HepG2 (cell line): ENCODE measurements around the gene FYB2. TPM values are rescaled to one million over a fixed set of nuclear protein-coding genes. Genes with fewer than 3 reads are reported as not detected.

Experiments used
- AFF4 ChIP-seq: sonication (generic); formaldehyde crosslinking; IDR thresholded peaks from 2 replicates; pipeline ENCODE4 v1.4.0; 2020; ENCODE audit warnings: missing genetic modification reagents
- FOXM1 ChIP-seq: sonication (generic); formaldehyde crosslinking; IDR thresholded peaks from 2 replicates; pipeline ENCODE4 v1.5.0; 2020; ENCODE audit warnings: missing genetic modification reagents
- FOXO1 ChIP-seq: sonication (generic); formaldehyde crosslinking; IDR thresholded peaks from 2 replicates; pipeline ENCODE4 v1.4.0; 2020; ENCODE audit warnings: missing genetic modification reagents
- GTF2F1 ChIP-seq: fragments of 150-350 bp; IDR thresholded peaks from 2 replicates; pipeline ENCODE4 v1.6.1; 2014; ENCODE audit warnings: low read length
- HOXA3 ChIP-seq: sonication (generic); formaldehyde crosslinking; IDR thresholded peaks from 2 replicates; pipeline ENCODE4 v1.5.0; 2020; ENCODE audit warnings: missing genetic modification reagents
- KDM2A ChIP-seq: sonication (generic); formaldehyde crosslinking; IDR thresholded peaks from 2 replicates; pipeline ENCODE4 v1.4.0; 2020; ENCODE audit warnings: low read depth, missing genetic modification reagents, borderline replicate concordance
- MIER3 ChIP-seq: IDR thresholded peaks from 2 replicates; pipeline ENCODE4 v1.6.1; 2016; ENCODE audit warnings: missing compliant biosample characterization, borderline replicate concordance
- SIX4 ChIP-seq: sonication (generic); formaldehyde crosslinking; IDR thresholded peaks from 2 replicates; pipeline ENCODE4 v1.4.0; 2020; ENCODE audit warnings: missing genetic modification reagents
- SOX5 ChIP-seq: IDR thresholded peaks from 2 replicates; pipeline ENCODE4 v1.6.1; 2016; ENCODE audit warnings: borderline replicate concordance
- YEATS2 ChIP-seq: sonication (generic); formaldehyde crosslinking; IDR thresholded peaks from 2 replicates; pipeline ENCODE4 v1.4.0; 2020; ENCODE audit warnings: missing genetic modification reagents, borderline replicate concordance
- ZNF496 ChIP-seq: sonication (generic); formaldehyde crosslinking; IDR thresholded peaks from 2 replicates; pipeline ENCODE4 v1.8.1; 2023; ENCODE audit warnings: mild to moderate bottlenecking, moderate library complexity, missing genetic modification reagents; ENCODE audit not compliant: insufficient replicate concordance
- ZNF552 ChIP-seq: sonication (generic); formaldehyde crosslinking; IDR thresholded peaks from 2 replicates; pipeline ENCODE4 v1.9.0; 2022; ENCODE audit warnings: missing genetic modification reagents, mild to moderate bottlenecking, borderline replicate concordance
- ZNF615 ChIP-seq: sonication (generic); formaldehyde crosslinking; IDR thresholded peaks from 2 replicates; pipeline ENCODE4 v1.5.0; 2020; ENCODE audit warnings: mild to moderate bottlenecking, missing genetic modification reagents, borderline replicate concordance
- ZNF644 ChIP-seq: IDR thresholded peaks from 2 replicates; pipeline ENCODE4 v1.6.1; 2016; ENCODE audit warnings: low read depth
- polyA plus RNA-seq, 8 experiments: library from polyadenylated mRNA; depleted of rRNA in 3 of 8; stranded (reverse) in 7 of 8; unstranded in 1 of 8; fragments of >200 nt; fragmentation: Illumina TruSeq in 4 of 8; extraction: Trizol in 4 of 8; gene quantifications; 2 replicates each; pipeline versions ENCODE4 v1.2.1 to v1.2.3, GENCODE V29; 2011 to 2016; ENCODE audit warnings: low read depth in 4 of 8, missing spikeins in 1 of 8, mixed read lengths in 1 of 8; ENCODE audit not compliant: insufficient read depth in 1 of 8
- total RNA-seq, 5 experiments: library from RNA; depleted of rRNA; stranded (reverse); fragments of >200 nt; fragmentation: Illumina TruSeq; extraction: Trizol; gene quantifications; 2 replicates each; pipeline ENCODE4 v1.2.3, GENCODE V29; 2016; ENCODE audit warnings: low read depth in 1 of 5
- TF ChIP-seq, protein P1 (sequence below), 2 experiments: sonication (generic) in 1 of 2; formaldehyde crosslinking in 1 of 2; IDR thresholded peaks; 2 replicates each; pipeline versions ENCODE4 v1.6.1 to v1.9.0; 2014 to 2022; ENCODE audit warnings: antibody characterized with exemption in 1 of 2, borderline replicate concordance in 1 of 2, inconsistent platforms in 1 of 2, low read depth in 1 of 2, missing genetic modification reagents in 1 of 2
- TF ChIP-seq, protein P2 (sequence below), 2 experiments: fragments of 450-650 bp in 1 of 2; sonication (generic) in 1 of 2; formaldehyde crosslinking; IDR thresholded peaks; 2 replicates each; pipeline versions ENCODE4 v1.5.0 to v1.8.0; 2020 to 2022; ENCODE audit warnings: mild to moderate bottlenecking in 1 of 2, missing genetic modification reagents in 1 of 2
- TF ChIP-seq, protein P3 (sequence below): sonication (generic); formaldehyde crosslinking; IDR thresholded peaks from 2 replicates; pipeline ENCODE4 v1.4.0; 2020; ENCODE audit warnings: missing genetic modification reagents, low read depth, mild to moderate bottlenecking, borderline replicate concordance

Gene FYB2
- total and polyA plus RNA-seq, 2 of the 13 experiments (the other 11 are each of a cell fraction or from before 2014, with no cell fraction given), result 1.2 to 2.7 TPM

- TF ChIP-seq, protein P1, sequence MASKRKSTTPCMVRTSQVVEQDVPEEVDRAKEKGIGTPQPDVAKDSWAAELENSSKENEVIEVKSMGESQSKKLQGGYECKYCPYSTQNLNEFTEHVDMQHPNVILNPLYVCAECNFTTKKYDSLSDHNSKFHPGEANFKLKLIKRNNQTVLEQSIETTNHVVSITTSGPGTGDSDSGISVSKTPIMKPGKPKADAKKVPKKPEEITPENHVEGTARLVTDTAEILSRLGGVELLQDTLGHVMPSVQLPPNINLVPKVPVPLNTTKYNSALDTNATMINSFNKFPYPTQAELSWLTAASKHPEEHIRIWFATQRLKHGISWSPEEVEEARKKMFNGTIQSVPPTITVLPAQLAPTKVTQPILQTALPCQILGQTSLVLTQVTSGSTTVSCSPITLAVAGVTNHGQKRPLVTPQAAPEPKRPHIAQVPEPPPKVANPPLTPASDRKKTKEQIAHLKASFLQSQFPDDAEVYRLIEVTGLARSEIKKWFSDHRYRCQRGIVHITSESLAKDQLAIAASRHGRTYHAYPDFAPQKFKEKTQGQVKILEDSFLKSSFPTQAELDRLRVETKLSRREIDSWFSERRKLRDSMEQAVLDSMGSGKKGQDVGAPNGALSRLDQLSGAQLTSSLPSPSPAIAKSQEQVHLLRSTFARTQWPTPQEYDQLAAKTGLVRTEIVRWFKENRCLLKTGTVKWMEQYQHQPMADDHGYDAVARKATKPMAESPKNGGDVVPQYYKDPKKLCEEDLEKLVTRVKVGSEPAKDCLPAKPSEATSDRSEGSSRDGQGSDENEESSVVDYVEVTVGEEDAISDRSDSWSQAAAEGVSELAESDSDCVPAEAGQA (IDR thresholded peaks at IDR 0.05; ENCODE audit: low read depth), result no peak
- TF ChIP-seq, protein P1 (CRISPR knock-in tag; IDR thresholded peaks at IDR 0.05; ENCODE audit: borderline replicate concordance), result no peak
- TF ChIP-seq ZNF644 (CRISPR knock-in tag) (peak; percentile 53; the same call in 1 of the 2 replicates), KDM2A (CRISPR knock-in tag) (no peak), GTF2F1 (no peak), YEATS2 (no peak), MIER3 (CRISPR knock-in tag) (peak; percentile 68; the same call in 1 of the 2 replicates), SOX5 (CRISPR knock-in tag) (peak; percentile 79), ZNF615 (CRISPR knock-in tag) (no peak), FOXM1 (no peak), ZNF552 (CRISPR knock-in tag) (no peak), ZNF496 (CRISPR knock-in tag) (no peak), SIX4 (CRISPR knock-in tag) (no peak; the same call in 1 of the 2 replicates), FOXO1 (CRISPR knock-in tag) (peak; percentile 75; the same call in 1 of the 2 replicates), HOXA3 (CRISPR knock-in tag) (peak; percentile 32; the same call in 1 of the 2 replicates), AFF4 (CRISPR knock-in tag) (no peak)
- TF ChIP-seq, protein P2, sequence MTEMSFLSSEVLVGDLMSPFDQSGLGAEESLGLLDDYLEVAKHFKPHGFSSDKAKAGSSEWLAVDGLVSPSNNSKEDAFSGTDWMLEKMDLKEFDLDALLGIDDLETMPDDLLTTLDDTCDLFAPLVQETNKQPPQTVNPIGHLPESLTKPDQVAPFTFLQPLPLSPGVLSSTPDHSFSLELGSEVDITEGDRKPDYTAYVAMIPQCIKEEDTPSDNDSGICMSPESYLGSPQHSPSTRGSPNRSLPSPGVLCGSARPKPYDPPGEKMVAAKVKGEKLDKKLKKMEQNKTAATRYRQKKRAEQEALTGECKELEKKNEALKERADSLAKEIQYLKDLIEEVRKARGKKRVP (CRISPR knock-in tag; IDR thresholded peaks at IDR 0.05), result no peak
- TF ChIP-seq, protein P3, sequence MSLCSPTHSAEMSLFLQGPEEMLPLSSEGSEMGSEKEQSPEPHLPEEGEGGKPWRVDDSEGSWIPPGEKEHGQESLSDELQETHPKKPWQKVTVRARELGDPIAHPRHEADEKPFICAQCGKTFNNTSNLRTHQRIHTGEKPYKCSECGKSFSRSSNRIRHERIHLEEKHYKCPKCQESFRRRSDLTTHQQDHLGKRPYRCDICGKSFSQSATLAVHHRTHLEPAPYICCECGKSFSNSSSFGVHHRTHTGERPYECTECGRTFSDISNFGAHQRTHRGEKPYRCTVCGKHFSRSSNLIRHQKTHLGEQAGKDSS (CRISPR knock-in tag), result 0 out of 2 replicates have a peak, but pooled peaks have one; percentile 30
These were observed 130.6 kb downstream of the FYB2 start (continued) for GRCh38 chr1:56688522-56689026.
